Epithelial cell of proximal tubule (primary cell): ENCODE measurements around the gene DPP10. TPM values are rescaled to one million over a fixed set of nuclear protein-coding genes. Genes with fewer than 3 reads are reported as not detected.

Source experiments
- DNase-seq: peaks from one replicate; pipeline ENCODE4 v3.0.0-alpha.2; 2011; ENCODE audit warnings: low read depth
- H3K4me3 ChIP-seq: 2 replicates; pipeline ENCODE4 v1.5.1; 2011; ENCODE audit warnings: low read depth, mild to moderate bottlenecking, low read length
- total RNA-seq: library from RNA; depleted of rRNA; stranded (reverse); fragments of >200 nt; gene quantifications from 2 replicates; pipeline ENCODE4 v1.2.3, GENCODE V29; 2015
- TF ChIP-seq, protein P1 (sequence below): conservative IDR thresholded peaks from 2 replicates; pipeline ENCODE4 v1.5.1; 2012; ENCODE audit warnings: low read depth, mild to moderate bottlenecking, low read length

Gene DPP10
- total RNA-seq, 1 donor from 2014 or later: 0.06 TPM

DNA sequence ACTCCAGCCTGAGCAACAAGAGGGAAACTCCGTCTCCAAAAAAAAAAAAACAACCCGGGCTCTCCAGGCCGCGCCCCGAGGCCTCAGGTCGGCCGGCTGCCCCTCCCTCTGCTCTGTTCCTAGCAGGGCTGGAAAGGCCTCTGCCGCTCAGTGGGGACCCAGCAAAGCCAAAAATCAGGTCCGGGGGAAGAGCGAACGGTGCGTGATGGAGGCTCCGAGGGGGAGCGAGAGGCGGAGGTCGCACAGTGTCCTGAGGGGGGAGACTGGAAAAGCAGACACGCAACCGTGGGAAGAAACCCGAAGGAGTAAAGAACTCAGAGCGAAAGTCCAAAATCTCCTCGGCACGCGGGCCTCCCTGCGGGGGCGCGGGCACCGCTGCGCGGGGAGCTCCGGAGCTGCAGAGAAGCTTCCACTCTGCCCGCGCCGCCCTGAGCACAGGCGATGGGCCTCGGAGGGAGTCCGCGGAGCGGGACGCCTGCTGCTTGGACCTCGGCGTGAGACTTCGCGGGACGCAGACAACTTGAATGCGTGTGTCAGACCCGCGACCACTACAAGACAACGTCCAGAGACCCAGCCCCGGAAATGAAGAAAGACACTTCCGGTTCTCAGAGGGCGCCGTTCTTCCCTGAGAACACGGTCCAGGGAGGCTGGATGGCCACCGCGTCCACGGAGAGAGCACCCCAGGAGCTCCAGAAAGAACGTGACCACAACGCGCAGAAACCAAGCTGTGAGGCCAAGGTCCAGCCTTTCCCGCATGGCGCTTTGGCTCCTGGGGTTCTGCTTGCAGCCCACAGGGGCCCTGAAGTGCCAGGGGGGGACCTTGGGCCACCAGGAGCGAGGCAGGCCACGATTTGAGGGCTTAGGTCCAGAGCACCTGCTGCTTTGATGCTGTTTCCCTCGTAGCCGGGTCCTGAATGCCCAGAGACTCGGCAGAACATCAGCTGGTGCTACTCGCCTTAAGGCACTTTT lies 219.8 kb downstream of the DPP10 start:
- DNase-seq: no peak
- TF ChIP-seq, protein P1, sequence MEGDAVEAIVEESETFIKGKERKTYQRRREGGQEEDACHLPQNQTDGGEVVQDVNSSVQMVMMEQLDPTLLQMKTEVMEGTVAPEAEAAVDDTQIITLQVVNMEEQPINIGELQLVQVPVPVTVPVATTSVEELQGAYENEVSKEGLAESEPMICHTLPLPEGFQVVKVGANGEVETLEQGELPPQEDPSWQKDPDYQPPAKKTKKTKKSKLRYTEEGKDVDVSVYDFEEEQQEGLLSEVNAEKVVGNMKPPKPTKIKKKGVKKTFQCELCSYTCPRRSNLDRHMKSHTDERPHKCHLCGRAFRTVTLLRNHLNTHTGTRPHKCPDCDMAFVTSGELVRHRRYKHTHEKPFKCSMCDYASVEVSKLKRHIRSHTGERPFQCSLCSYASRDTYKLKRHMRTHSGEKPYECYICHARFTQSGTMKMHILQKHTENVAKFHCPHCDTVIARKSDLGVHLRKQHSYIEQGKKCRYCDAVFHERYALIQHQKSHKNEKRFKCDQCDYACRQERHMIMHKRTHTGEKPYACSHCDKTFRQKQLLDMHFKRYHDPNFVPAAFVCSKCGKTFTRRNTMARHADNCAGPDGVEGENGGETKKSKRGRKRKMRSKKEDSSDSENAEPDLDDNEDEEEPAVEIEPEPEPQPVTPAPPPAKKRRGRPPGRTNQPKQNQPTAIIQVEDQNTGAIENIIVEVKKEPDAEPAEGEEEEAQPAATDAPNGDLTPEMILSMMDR: no peak
- peak overlapping the region; percentile 58 for H3K4me3 ChIP-seq

DNA sequence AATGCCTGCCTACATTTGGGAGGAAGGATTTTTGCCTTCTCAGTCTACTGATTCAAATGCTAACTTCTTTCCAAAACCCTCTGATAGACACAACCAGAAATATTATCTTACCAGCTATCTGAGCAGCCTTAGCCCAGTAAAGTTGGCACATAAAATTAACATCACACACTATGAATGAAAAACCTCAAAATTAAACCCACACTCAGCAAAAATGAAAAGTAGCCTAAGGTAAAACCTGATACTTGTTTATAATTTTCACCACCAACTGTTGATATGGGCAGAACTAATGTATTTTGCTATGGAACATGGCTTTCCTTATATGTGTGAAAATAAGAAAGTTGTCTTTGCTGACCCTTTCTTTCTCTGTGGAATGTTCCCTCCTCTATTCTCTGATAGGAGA lies 226.0 kb downstream of the DPP10 start:
- DNase-seq: no peak
- no peak overlapping the region for H3K4me3 ChIP-seq
- TF ChIP-seq, protein P1: no peak

DNA sequence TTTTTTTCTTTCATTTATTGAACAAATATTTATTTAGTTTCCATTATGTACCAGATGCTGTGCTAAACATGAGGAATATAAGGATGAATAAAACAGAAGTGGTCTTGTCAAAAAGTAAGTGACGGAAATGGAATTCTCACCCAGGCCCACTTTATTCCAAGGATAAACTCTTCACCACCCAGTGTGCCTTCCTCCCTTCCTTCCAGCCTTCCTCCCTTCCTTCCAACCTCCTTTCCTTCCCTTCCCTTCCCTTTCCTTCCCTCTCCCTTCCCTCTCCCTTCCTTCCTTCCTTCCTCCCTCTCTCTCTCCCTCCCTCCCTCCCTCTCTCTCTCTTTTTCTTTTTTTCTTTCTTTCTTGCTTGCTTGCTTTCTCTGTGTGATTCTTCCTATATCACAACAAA lies 240.8 kb downstream of the DPP10 start:
- TF ChIP-seq, protein P1: no peak
- no peak for DNase-seq
- H3K4me3 ChIP-seq: no peak overlapping the region

DNA sequence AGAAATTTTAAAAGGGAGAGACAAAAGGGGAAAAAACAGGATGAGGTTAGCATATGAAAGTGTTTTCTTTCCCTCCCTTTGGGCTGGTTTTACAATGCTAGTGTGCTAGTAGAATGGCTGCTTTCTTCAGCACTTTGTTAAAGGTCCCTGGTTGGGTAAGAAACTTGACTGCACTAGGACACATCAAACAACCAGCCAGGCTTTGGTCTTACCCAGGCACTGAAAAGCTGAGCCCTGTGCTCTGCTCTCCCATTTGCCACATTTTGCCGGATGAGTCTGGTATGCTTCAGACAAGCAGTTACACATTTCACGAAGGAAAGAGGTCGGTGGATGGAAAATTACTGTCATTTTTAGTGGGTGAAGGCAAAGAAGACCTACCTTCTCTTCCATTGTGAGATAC lies 242.0 kb downstream of the DPP10 start:
- no peak for DNase-seq
- TF ChIP-seq, protein P1: no peak
- no peak overlapping the region for H3K4me3 ChIP-seq

DNA sequence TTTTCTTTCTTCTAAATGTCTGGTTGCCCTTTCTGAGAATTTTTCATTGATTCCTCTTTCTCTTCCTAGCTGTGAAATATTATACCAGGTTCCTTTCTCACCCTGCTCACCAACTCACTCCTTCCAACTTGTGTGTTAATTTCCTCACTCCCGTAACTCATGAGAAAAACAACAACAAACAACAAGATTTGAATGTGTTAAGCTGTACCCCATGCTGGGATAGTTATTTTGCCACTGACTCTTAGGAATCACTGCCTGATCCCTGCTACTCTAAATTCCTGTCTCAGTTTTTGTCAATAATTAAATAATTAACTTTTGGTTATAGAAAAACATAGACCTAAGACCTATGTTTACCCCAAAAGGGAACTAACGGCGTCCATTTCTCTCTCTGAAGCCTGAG lies 242.7 kb downstream of the DPP10 start:
- H3K4me3 ChIP-seq: no peak overlapping the region
- no peak for DNase-seq
- TF ChIP-seq, protein P1: no peak

DNA sequence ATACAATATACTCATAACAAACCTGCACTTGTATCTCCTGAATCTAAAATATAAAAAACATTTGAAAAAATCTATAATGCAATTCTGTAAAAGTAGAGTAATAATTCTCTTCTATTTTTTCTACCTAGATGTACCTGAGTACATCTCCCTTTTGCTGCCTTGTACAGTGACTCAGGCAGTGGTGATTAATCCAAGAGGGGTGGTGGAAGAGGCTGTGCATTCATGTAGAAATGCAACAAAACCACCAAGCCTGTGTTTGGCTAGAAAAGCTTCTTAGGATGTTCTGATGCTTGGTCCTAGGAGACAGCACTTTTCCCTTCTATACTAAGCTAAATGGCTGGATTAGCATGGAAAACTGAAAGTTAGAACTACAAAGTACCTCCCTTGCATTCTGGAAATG lies 245.8 kb downstream of the DPP10 start:
- H3K4me3 ChIP-seq: no peak overlapping the region
- TF ChIP-seq, protein P1: no peak
- DNase-seq: no peak

DNA sequence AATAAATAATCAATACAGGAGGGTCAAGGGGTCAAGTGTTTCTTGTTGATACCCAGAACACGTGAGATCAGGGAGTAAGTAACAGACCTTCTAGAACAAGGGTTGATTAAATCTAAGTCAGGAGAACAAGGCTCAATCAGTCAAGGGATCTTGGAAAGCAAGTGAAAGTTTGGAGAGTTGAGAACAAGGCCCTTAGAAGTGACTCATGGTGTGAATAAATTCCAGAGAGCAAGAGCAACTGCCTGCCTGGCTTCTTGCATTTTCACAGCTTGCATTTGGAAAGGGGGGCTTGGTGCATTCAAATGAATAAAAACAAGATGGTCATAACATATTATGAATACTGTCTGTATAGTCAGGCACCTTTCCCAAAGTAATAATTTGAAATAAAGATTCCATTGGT lies 256.1 kb downstream of the DPP10 start:
- no peak for DNase-seq
- TF ChIP-seq, protein P1: no peak
- H3K4me3 ChIP-seq: no peak overlapping the region
